Kidney epithelial cell (primary cell): ENCODE measurements around the gene ANXA6. TPM values are rescaled to one million over a fixed set of nuclear protein-coding genes. Genes with fewer than 3 reads are reported as not detected.

ENCODE experiments used
- DNase-seq: peaks from one replicate; pipeline ENCODE4 v3.0.0-alpha.2; 2010; ENCODE audit warnings: low read depth
- H3K27me3 ChIP-seq: 2 replicates; pipeline ENCODE4 v1.6.0; 2011; ENCODE audit warnings: low read length; ENCODE audit not compliant: control insufficient read depth, insufficient read depth
- H3K36me3 ChIP-seq: 2 replicates; pipeline ENCODE4 v1.5.1; 2011; ENCODE audit warnings: low read length; ENCODE audit not compliant: control insufficient read depth, insufficient read depth
- H3K4me3 ChIP-seq: 2 replicates; pipeline ENCODE4 v1.5.1; 2011; ENCODE audit warnings: low read depth, mild to moderate bottlenecking, control low read depth, low read length
- total RNA-seq: library from RNA; depleted of rRNA; stranded (reverse); fragments of >200 nt; gene quantifications from 2 replicates; pipeline ENCODE4 v1.2.3, GENCODE V29; 2015
- TF ChIP-seq, protein P1 (sequence below): IDR thresholded peaks from 2 replicates; pipeline ENCODE4 v1.5.1; 2011; ENCODE audit warnings: mild to moderate bottlenecking, moderate library complexity, low read length, control low read depth, inconsistent platforms; ENCODE audit not compliant: insufficient read depth, poor library complexity, severe bottlenecking

Gene ANXA6
- total RNA-seq, 1 donor from 2014 or later: 59.9 TPM

DNA sequence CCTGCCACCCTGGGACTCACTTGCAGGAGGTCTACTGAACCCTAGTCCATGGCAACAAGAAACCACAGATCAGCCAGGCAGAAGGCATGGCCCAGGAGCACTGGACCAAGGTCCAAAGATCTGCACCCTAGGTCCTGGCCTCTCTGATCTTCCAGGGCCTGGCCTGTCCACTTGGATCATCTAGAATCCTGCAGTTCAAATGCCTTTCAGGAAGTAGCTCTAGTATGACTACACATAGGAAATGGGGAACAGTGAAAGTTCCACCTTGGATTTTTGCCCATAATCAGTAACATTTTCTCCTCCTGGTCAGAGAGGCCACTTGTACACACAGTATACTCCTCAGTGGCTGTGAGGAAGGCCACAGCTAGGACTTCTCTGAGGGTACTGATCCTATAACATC is 11.5 kb downstream of the ANXA6 start:
- Histone ChIP-seq H3K4me3 (no peak overlapping the region), H3K27me3 (no peaks in the 10 kb centered on the region), H3K36me3 (no peaks in the 10 kb centered on the region)
- no peak for DNase-seq
- TF ChIP-seq, protein P1, sequence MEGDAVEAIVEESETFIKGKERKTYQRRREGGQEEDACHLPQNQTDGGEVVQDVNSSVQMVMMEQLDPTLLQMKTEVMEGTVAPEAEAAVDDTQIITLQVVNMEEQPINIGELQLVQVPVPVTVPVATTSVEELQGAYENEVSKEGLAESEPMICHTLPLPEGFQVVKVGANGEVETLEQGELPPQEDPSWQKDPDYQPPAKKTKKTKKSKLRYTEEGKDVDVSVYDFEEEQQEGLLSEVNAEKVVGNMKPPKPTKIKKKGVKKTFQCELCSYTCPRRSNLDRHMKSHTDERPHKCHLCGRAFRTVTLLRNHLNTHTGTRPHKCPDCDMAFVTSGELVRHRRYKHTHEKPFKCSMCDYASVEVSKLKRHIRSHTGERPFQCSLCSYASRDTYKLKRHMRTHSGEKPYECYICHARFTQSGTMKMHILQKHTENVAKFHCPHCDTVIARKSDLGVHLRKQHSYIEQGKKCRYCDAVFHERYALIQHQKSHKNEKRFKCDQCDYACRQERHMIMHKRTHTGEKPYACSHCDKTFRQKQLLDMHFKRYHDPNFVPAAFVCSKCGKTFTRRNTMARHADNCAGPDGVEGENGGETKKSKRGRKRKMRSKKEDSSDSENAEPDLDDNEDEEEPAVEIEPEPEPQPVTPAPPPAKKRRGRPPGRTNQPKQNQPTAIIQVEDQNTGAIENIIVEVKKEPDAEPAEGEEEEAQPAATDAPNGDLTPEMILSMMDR: no peak

DNA sequence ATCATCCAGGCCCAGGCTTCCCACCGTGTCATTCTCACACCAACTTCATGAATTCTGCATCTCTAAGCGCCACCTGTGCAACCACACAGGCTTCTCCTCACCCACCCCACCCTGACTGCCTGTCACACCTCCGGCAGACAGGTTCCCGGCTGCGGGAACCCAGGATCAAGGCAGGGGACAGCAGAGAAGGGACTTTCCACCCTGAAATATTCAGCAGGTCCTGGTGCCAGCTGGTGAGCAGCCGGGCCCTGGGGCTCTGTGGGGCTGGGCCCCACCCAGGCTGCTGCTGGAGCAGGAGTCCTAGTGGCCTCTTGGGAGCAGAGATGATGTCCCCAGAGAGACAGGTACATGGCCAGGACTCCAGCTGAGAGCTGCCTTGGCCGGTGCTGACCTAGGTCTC is 12.7 kb downstream of the ANXA6 start:
- DNase-seq: no peak
- Histone ChIP-seq H3K27me3 (no peaks in the 10 kb centered on the region), H3K4me3 (no peak overlapping the region), H3K36me3 (no peaks in the 10 kb centered on the region)
- TF ChIP-seq, protein P1: no peak

- no peak for DNase-seq
- H3K36me3 ChIP-seq: no peaks in the 10 kb centered on the region
- TF ChIP-seq, protein P1: no peak
These were observed 13.3 kb downstream of the ANXA6 start for GRCh38 chr5:151144275-151144674.

DNA sequence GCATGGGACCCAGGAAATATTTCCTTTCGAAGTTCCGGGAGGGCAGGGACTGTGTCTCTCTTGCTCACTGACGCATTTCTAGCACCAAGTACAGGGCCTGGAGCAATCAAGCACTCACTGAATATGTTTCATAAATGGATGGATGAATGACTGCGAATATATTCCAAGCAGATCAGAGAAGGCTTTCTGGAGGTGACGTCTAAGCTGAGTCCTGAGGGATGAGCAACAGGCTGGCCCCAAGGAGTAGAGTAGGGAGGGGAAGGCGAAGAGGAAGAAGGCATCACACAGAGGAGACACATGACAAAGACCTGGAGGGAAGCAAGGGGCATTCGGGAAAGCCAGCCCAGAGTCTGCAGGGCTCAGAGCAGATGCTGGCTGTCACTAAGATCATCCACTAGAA is 13.9 kb downstream of the ANXA6 start:
- H3K4me3 ChIP-seq: no peak overlapping the region
- H3K27me3 ChIP-seq: no peaks in the 10 kb centered on the region
- no peak for DNase-seq
- H3K36me3 ChIP-seq: no peaks in the 10 kb centered on the region
- TF ChIP-seq, protein P1: no peak

More at GRCh38 chr5:151144275-151144674, 13.3 kb downstream of the ANXA6 start:
- no peak overlapping the region for H3K4me3 ChIP-seq
- H3K27me3 ChIP-seq: no peaks in the 10 kb centered on the region

GRCh38 chr5:151142933-151143332 is 14.6 kb downstream of the ANXA6 start:
- Histone ChIP-seq H3K4me3 (no peak overlapping the region), H3K36me3 (peaks cover 1% of the 10 kb centered on the region), H3K27me3 (no peaks in the 10 kb centered on the region)
- DNase-seq: no peak
- TF ChIP-seq, protein P1: no peak

DNA sequence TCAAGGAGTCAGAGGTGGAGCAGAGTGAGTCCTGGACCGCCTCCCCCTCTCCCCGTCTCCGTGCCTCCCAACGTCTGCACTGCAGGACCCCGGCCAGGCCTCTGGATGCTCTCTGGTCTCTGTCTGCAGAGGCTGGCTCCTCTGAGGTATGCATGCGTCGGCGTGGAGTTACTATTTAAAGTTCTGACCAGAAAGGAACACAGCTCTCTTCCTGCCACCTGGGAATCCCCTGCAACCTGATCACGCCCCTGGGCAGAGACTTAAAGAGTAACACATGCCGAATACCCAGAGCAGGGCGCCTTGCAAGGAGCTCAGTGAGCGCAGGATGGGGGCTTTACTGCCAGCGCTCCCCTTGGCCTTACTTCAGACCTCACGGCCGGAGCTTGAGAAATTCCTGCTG is 16.0 kb downstream of the ANXA6 start:
- TF ChIP-seq, protein P1: no peak
- no peaks in the 10 kb centered on the region for H3K27me3 ChIP-seq
- DNase-seq: no peak
- H3K4me3 ChIP-seq: no peak overlapping the region
- H3K36me3 ChIP-seq: peaks cover 1% of the 10 kb centered on the region
